H1 (cell line): Measurements from ENCODE around the gene CMPK2. TPM values are rescaled to one million over a fixed set of nuclear protein-coding genes. Genes with fewer than 3 reads are reported as not detected.

Experiments used
- CBX5 ChIP-seq: fragments of 300-800, 300-1000 bp; sonication (generic); IDR thresholded peaks from 2 replicates; pipeline ENCODE4 v1.7.1; 2016; ENCODE audit warnings: antibody characterized with exemption, low read length, low read depth
- CHD1 ChIP-seq: IDR thresholded peaks from 2 replicates; pipeline ENCODE4 v1.6.1; 2012; ENCODE audit warnings: low read depth, low read length, improper control_type of control experiment
- GABPA ChIP-seq: IDR thresholded peaks from 2 replicates; pipeline ENCODE4 v1.6.1; 2011; ENCODE audit warnings: mild to moderate bottlenecking, low read length, moderate library complexity, borderline replicate concordance; ENCODE audit not compliant: insufficient read depth
- RAD21 ChIP-seq, 2 experiments: IDR thresholded peaks in 1 of 2; conservative IDR thresholded peaks in 1 of 2; 2 replicates each; pipeline ENCODE4 v1.6.1; 2011; ENCODE audit warnings: low read depth in 2 of 2, low read length in 2 of 2, improper control_type of control experiment in 1 of 2, inconsistent platforms in 1 of 2, mild to moderate bottlenecking in 1 of 2, moderate library complexity in 1 of 2
- SUZ12 ChIP-seq: fragments of 200-600 bp; sonication (generic); IDR thresholded peaks from 2 replicates; pipeline ENCODE4 v1.6.1; 2012; ENCODE audit warnings: mild to moderate bottlenecking, inconsistent platforms, low read length, moderate library complexity, mixed read lengths
- polyA plus RNA-seq, 7 experiments: library from polyadenylated mRNA; depleted of rRNA in 3 of 7; stranded (reverse) in 5 of 7; unstranded in 2 of 7; fragments of >200 nt in 5 of 7; fragments of 200-250 nt in 2 of 7; gene quantifications; 1 replicate in 5 of 7; 2 replicates in 1 of 7; 4 replicates in 1 of 7; pipeline versions ENCODE4 v1.2.1 to v1.2.3, GENCODE V29; 2011 to 2013; ENCODE audit warnings: missing spikeins in 2 of 7, mixed read lengths in 2 of 7
- total RNA-seq: library from RNA; stranded (reverse); fragmentation: NEBNext Ultra II Directional; extraction: Animal tissue kit (Norgen Biotek cat#: 25700); gene quantifications from 2 replicates; pipeline ENCODE4 v1.2.1, GENCODE V29; 2021

The CMPK2 gene
- total and polyA plus RNA-seq, 2 of the 8 experiments (the other 6 are each of a cell fraction or from before 2014, with no cell fraction given) = 0.28 to 0.53 TPM

GRCh38 chr2:6806604-6807003, 59.1 kb downstream of the CMPK2 start (continued):
- TF ChIP-seq RAD21 (IDR thresholded peaks at IDR 0.05 in 1 of 2, conservative IDR thresholded peaks at IDR 0.05 in 1 of 2; ENCODE audit: low read depth in 2 of 2, low read length in 2 of 2) = no peak
- no peak for TF ChIP-seq SUZ12
- TF ChIP-seq CHD1 = no peak
- no peak for TF ChIP-seq GABPA
- no peak for TF ChIP-seq CBX5
